ENCODE measurements around the gene HNRNPF.
"Not testable (repeated sequence)": the region's sequence is repeated elsewhere in the genome, so short reads cannot be mapped to it uniquely, and the experiment has no call there.

Gene HNRNPF

DNA sequence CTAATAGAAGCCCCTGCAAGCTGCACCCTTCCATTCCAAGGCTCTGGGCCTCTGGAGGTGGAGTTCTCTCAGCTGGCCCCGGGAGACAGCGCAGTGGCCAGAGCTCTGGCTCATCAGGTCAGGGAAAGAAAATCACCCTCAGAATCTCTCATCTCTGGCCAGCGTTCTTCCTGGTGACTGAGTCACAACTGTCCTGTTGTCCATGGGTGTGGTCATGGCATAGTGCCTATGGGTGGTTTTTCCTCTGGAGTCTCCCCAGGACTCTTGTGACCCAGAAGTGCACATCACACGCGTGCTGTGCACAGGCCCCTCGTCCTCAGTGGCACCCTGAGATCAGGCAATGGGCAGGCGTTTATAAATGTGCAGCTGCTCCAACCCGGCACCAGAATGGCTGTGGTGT lies 64.9 kb downstream of the HNRNPF start:
- DNase-seq, result no peak

DNA sequence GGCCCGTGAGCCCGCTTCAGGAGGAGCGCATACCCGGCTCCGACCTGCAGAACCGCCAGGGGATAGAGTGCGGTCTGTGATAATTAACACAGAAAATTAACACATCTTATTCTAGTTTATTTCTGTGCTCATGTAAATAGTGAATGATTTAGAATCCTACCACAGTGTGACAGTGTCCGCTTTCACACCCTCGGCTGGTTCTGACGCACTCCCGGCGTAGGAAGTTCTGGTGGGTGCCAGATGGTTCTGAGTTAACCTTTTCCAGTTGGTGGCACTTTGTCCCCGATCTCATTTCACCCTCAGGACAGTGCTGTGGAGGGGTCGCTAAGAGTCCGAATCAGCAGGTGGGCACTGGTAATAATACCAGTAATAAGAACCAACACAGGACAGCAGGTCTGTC lies 65.9 kb downstream of the HNRNPF start:
- no peak for DNase-seq

DNA sequence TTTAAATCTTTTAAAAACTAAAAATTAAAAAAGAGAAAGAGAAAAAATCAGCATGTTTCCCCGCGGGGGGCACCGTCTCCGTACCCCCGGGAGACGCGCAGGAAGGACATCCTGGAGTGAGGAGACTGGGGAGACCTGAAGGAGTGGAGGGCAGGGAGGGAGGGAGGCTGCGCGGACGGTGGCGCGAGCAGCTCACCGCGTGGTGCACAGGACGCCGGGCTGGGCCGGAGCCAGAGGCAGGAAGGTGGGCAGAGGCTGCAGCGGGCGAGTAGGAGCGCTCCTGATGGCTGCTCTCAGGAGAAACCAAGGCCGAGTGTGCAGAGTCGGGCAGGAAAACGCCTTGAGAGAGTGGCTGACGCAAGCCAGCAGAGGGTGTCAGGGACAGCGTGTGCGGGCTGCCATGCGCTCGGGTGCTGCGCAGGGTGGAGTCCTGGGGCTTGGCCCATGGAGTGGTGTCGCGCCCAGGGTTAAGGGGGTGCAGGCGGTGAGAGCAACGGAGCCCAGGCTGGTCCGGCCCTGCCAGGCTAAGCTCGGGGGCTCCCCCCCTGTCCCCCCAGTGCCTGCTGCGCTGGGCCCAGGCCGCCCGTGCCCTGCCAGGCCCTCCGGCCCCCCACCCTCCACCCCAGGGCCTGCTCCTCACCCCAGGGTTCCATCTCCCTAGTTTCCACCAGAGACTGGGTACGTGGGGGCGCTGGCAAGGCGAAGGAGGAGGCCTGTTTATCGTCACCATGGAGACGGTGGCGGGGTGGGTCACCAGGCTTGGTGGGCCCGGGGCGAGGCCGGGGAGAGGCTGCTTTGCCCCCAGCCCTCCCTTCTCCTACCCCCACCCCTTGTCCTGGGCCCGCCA lies 66.5 kb downstream of the HNRNPF start:
- DNase-seq, result no peak

DNA sequence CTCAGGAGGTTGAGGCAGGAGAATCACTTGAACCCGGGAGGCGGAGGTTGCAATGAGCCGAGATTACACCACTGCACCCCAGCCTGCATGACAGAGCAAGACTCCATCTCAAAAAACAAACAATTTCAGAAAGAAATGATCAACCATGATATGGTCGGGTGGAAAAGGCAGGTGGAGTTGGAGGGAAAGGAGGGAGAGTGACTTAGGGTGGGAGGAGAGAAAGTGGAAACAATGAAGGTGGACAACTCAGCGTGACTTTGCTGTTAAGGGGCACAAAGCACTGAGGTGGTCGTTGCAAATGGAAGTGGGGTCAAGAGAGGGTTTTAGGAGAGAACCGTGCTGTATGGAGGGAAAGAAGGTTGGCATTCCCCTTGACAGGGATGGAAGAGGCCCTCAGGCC lies 67.5 kb downstream of the HNRNPF start:
- DNase-seq, result no peak

DNA sequence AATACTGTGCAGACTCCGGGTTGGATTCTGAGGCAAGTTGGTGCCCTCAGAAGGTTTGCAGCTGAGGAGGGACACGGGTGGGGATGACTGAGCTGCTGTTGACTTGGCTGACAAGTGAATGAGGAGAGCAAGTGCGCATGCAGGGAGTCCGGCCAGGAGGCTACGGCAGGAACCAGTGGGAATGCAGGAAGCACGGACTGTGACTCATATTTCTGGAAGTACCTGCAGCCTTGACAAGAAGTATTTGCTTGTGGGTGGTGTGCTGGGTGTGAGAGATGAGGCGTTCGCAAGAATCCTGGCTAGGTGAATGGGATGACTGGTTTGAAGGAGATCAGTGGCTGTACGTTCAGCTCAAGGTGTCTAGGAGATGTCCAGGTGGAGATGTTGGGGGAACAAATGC lies 68.4 kb downstream of the HNRNPF start:
- DNase-seq, result no peak

DNA sequence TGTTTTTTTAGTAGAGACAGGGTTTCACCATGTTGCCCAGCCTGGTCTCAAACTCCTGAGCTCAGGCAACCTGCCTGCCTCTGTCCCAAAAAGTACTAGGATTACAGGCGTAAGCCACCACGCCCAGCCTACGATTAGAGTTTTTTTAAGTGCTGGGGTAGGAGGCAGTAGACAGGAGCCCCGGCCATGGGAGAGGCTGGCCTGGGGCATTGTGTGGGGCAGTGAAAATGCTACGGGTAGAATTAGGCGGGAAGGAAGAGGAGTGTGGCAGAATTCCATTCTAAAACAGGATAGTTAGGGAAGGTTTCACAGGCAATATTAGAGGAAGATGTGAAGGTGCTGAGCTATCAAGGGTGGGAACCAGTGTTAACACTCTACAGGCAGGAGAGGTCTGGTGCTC lies 68.9 kb downstream of the HNRNPF start:
- no peak for DNase-seq

DNA sequence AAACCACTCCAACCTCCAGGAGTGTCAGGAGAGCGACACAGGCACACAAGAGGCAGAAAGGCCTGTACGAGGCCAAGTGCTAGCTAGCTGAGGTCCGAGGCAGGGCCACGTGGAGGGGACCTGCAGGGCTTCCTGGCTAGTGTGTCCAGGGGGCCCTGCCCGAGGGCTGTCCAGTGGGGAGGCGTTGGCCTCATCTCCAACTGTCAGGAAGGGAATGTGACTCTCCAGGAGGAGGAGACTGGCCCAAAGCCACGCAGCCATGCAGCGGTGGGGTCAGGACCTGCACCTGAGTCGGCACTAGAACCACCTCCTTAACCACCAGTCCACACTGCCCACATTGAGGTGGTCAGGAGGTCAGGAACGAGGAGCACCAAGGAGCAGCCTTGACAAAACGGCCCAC lies 69.8 kb downstream of the HNRNPF start:
- no peak for DNase-seq

DNA sequence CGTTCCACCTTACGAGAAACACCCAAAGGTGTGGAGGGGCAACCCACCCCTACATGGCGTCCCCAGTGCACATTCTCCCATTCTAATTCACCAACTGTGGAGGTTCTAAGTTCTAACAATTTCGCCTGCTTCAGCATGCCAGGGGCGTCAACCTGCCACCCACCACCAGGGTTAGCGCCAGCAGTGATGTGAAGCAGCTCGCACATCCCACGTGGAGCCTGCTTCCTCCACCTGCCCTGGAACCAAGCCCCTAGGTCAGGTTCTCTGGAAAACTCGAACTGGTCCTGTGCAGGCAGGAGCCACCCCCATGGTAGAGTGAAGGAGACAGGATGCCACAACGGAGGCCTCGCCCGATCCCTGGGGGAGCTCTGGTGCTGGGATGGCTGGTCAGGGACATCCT lies 70.9 kb downstream of the HNRNPF start:
- no peak for DNase-seq

DNA sequence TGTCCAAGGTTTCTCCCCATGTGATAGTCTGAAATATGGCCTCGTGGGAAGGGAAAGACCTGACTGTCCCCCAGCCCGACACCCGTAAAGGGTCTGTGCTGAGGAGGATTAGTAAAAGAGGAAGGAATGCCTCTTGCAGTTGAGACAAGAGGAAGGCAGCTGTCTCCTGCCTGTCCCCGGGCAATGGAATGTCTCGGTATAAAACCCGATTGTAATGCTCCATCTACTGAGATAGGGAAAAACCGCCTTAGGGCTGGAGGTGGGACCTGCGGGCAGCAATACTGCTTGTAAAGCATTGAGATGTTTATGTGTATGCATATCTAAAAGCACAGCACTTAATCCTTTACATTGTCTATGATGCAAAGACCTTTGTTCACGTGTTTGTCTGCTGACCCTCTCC lies 71.5 kb downstream of the HNRNPF start:
- not testable (repeated sequence) for DNase-seq

DNA sequence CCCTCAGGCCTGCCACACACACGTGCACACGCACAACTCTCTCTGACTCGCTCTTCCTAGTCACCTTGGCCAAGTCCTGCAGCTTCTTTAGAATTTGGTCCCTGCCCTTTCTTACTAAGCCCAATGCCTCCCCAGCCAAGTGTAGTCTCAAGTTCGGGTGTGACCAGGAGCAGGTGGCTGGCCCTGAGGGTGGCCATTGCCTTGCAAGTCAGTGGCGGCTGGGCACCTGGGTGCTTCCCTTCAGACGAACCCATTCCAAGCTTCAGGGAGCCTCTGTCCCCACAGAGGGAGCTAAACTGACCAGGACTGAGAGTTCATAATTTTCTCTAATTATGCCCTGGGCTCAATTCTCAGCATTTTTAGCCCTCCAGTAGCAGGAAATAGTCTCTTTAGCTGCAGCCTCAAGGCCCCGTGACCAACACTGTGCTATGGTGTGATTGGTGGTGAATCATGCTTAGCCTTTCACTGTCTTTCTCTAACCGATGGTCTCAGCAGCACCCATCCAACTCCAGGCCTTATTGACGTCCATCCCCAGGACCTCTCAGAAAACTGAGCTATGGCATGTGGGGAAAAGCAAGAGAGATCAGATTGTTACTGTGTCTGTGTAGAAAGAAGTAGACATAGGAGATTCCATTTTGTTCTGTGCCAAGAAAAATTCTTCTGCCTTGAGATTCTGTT lies 72.2 kb downstream of the HNRNPF start:
- no peak for DNase-seq

DNA sequence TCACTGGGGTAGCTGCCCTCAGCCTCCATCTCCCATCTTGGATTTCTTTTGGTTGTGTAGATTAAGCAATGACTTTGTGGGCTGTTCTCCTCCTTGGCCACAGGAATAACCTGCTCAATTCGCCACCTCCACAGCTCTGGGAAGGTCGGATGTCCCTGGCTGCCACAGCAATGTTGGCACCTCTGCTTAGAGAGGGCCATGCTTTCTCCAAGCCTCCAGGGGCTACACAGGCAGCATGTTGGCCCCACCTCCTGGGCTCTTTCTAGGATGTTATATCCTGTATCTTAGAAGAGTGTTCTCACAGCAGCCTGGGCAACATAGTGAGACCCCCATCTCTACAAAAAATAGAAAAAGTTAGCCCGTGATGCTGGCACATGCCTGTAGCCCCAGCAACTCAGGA lies 72.9 kb downstream of the HNRNPF start:
- DNase-seq, result no peak
